Measurements from ENCODE around the gene KLHL21.
A peak's percentile ranks its signal among the peaks of the same experiment; 100 is the strongest.

Gene KLHL21

DNA sequence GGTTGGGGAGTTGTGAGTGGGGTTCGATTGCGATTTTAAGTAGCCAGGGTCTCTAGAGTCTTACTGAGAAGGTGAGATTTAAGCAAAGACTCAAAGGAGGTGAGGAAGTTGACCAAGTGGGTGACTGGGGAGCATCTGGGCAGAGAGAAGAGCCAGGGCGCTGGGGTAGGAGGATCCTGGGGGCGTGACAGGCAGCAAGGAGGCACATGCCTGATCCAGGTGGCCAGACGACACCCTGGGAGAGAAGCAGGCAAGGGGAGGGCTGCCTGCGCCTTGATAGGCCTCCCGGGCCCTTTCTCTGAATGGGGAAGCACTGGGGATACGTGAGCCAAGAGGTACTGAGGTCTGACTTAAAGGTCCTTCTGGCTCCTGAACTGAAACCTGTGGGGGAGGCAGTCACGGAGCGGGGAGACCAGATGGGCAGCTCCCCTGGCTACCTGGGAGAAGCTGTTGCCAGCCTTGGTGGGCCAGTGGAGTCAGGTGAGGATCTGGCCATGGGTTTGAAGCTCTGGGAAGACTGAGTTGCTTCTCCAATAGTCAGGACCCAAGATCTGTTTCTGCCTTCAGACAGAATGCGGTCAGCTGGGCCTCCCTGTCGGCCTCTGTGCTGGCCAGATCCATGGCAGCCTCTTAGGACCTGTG, 17.5 kb downstream of the KLHL21 start:
- no peaks in the 10 kb centered on the region for H3K9me3 Mint-ChIP-seq
- no peak overlapping the region for H3K4me3 Mint-ChIP-seq
- H3K4me1 Mint-ChIP-seq = peaks cover 59% of the 10 kb centered on the region
- ATAC-seq = no peak
- peaks cover 19% of the 10 kb centered on the region for H3K36me3 Mint-ChIP-seq
- no peaks in the 10 kb centered on the region for H3K27me3 Mint-ChIP-seq
- H3K27ac Mint-ChIP-seq = no peak overlapping the region

DNA sequence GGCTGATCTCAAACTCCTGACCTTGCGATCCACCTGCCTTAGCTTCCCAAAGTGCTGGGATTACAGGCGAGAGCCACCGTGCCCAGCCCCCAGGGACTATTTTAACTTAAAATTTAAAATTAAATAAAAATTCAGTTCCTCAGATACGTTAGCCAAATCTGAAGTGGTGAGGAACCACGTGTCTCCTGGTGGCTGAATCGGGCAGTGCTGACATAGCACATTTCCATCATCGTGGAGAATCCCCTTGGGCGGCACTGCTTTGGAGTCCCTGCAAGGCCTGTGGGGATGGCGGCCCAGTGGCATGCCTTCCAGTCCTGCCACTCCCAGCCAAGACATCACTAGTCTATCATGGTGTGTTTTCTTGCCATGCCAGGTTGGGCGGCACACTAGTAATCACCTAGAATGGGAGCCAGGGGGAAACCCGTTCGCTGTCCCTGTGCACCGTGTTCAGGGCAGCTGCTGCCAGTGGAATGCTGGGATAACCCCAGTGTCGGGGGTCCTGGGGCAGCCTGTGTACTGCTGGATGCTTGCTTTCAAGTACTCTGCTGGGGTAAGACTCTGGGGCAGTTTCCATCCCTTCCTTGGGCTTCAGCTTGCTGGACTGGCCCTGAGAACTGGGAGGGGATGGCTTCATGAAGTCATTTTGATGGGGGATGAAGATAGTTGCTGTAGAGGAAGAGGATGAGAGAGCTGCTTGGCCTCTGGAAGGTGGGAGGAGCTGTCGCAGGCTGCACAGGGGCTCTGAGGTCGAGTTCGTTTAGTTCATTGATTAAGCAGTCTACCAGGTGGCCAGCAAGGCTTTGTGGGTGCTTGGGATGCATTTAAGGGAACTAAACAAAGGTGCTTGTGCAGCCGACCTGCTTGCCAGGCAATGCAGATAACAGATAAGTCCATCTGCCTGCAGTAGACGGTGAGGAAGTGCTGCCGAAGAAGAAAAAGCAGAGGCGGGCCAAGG, 18.3 kb downstream of the KLHL21 start:
- no peak overlapping the region for H3K4me3 Mint-ChIP-seq
- ATAC-seq = no peak
- H3K27ac Mint-ChIP-seq = peak overlapping the region; percentile 53
- H3K4me1 Mint-ChIP-seq = peaks cover 59% of the 10 kb centered on the region
- no peaks in the 10 kb centered on the region for H3K9me3 Mint-ChIP-seq
- no peaks in the 10 kb centered on the region for H3K27me3 Mint-ChIP-seq
- H3K36me3 Mint-ChIP-seq = peaks cover 13% of the 10 kb centered on the region

DNA sequence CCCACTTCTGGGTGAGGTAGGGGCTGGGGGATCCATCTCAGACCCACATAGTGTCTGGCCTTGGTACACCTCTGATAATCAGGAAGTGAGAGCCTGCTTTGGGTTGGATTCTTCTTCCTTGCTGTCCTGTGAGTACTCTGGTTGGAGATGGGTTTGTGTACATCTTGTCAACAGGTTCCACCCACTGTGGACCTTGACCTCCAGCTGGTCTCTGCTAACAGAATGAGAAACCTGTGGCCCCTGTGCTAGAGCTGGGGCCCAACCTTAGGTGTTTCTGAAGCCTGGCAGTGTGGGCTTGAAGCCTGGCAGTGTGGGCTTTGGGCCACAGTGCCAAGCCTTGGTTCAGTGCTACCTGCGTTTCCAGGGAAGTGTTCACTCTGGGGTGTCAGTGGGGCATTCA, 20.3 kb downstream of the KLHL21 start:
- H3K4me1 Mint-ChIP-seq = peaks cover 58% of the 10 kb centered on the region
- peak overlapping the region; percentile 99 for H3K27ac Mint-ChIP-seq
- no peaks in the 10 kb centered on the region for H3K27me3 Mint-ChIP-seq
- no peaks in the 10 kb centered on the region for H3K9me3 Mint-ChIP-seq
- no peak overlapping the region for H3K4me3 Mint-ChIP-seq
- no peak for ATAC-seq
- H3K36me3 Mint-ChIP-seq = peaks cover 7% of the 10 kb centered on the region

DNA sequence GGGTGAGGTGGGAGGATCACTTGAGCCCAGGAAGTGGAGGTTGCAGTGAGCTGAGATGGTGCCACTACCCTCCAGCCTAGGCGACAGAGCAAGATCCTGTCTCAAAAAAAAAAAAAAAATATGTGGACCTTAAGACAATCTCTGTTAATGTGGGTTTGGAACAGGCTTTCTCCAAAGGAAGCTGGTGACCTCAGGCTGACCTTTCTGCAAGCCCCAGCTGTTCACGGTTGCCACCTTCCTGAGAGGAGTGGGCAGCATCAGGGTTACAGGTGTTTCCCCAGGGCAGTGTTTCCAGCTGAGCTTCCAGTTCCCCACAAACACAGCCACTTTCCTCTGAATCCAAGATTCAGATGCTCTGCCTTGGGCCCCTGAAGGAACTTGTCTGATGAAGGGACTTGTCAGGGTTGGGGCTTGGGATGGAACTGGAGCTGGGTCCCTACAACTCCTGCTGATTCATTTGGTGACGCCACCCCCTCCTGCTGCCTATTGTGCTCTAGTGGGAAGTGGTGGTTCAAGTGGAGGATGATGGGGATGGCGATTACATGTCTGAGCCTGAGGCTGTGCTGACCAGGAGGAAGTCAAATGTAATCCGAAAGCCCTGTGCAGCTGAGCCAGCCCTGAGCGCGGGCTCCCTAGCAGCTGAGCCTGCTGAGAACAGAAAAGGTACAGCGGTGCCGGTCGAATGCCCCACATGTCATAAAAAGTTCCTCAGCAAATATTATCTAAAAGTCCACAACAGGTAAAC, 20.9 kb downstream of the KLHL21 start:
- Mint-ChIP-seq H3K27me3 (no peaks in the 10 kb centered on the region), H3K4me1 (peaks cover 52% of the 10 kb centered on the region), H3K4me3 (peak overlapping the region; percentile 99), H3K27ac (peak overlapping the region; percentile 99), H3K36me3 (peaks cover 7% of the 10 kb centered on the region), H3K9me3 (no peaks in the 10 kb centered on the region)
- ATAC-seq = no peak

DNA sequence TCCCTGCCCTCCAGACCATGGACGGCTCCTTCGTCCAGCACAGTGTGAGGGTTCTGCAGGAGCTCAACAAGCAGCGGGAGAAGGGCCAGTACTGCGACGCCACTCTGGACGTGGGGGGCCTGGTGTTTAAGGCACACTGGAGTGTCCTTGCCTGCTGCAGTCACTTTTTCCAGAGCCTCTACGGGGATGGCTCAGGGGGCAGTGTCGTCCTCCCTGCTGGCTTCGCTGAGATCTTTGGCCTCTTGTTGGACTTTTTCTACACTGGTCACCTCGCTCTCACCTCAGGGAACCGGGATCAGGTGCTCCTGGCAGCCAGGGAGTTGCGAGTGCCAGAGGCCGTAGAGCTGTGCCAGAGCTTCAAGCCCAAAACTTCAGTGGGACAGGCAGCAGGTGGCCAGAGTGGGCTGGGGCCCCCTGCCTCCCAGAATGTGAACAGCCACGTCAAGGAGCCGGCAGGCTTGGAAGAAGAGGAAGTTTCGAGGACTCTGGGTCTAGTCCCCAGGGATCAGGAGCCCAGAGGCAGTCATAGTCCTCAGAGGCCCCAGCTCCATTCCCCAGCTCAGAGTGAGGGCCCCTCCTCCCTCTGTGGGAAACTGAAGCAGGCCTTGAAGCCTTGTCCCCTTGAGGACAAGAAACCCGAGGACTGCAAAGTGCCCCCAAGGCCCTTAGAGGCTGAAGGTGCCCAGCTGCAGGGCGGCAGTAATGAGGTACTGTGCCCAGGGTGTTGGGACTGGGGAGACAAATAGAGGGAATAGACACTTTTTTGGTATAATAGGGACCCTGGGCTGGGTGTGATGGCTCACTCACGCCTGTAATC, 21.9 kb downstream of the KLHL21 start:
- Mint-ChIP-seq H3K4me3 (peak overlapping the region; percentile 99), H3K27ac (peak overlapping the region; percentile 99), H3K27me3 (no peaks in the 10 kb centered on the region), H3K9me3 (no peaks in the 10 kb centered on the region), H3K36me3 (peaks cover 7% of the 10 kb centered on the region), H3K4me1 (peaks cover 50% of the 10 kb centered on the region)
- no peak for ATAC-seq

DNA sequence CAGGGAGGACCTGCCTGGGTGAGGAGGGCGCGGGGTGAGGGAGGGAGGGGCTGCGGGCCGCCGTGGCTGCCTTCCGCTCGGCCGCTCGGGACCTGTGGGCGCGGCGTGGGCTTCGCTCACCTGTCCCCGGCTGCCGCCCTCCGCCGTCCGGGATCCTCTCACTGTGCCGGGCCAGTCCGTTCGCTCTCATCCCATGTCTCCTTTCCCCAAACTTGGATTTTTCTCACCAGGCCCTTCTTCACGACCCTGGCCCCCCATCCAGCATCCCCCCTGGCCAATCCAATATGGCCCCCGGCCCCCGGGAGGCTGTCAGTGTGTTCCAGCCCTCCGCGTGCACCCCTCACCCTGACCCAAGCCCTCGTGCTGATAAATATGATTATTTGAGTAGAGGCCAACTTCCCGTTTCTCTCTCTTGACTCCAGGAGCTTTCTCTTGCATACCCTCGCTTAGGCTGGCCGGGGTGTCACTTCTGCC, 22.5 kb downstream of the KLHL21 start:
- Mint-ChIP-seq H3K4me3 (peak overlapping the region; percentile 99), H3K27ac (peak overlapping the region; percentile 99), H3K9me3 (no peaks in the 10 kb centered on the region), H3K36me3 (peaks cover 7% of the 10 kb centered on the region), H3K27me3 (no peaks in the 10 kb centered on the region), H3K4me1 (peaks cover 47% of the 10 kb centered on the region)
- peak; percentile 50 for ATAC-seq

DNA sequence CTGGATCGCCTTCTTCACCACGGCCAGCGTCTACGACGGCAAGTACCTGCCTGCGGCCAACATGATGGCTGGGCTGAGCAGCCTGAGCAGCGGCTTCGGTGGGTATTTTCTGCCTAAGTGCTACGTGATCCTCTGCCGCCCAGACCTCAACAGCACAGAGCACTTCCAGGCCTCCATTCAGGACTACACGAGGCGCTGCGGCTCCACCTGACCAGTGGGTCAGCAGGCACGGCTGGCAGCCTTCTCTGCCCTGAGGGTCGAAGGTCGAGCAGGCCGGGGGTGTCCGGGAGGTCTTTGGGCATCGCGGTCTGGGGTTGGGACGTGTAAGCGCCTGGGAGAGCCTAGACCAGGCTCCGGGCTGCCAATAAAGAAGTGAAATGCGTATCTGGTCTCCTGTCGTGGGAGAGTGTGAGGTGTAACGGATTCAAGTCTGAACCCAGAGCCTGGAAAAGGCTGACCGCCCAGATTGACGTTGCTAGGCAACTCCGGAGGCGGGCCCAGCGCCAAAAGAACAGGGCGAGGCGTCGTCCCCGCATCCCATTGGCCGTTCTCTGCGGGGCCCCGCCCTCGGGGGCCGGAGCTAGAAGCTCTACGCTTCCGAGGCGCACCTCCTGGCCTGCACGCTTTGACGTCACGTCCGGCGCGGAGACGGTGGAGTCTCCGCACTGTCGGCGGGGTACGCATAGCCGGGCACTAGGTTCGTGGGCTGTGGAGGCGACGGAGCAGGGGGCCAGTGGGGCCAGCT, 23.1 kb downstream of the KLHL21 start, which contains the start of gene ZBTB48:
ZBTB48 (plus strand) TSS at position 621 of the 745 bp plus-strand sequence. CDS start 616 bp downstream, outside the sequence.
- peaks cover 41% of the 10 kb centered on the region for H3K4me1 Mint-ChIP-seq
- peaks cover 4% of the 10 kb centered on the region for H3K36me3 Mint-ChIP-seq
- no peaks in the 10 kb centered on the region for H3K9me3 Mint-ChIP-seq
- no peaks in the 10 kb centered on the region for H3K27me3 Mint-ChIP-seq
- peak within 1 kb of the TSS; percentile 99 for H3K4me3 Mint-ChIP-seq
- peak; percentile 99 for ATAC-seq
- peak within 1 kb of the TSS; percentile 99 for H3K27ac Mint-ChIP-seq

DNA sequence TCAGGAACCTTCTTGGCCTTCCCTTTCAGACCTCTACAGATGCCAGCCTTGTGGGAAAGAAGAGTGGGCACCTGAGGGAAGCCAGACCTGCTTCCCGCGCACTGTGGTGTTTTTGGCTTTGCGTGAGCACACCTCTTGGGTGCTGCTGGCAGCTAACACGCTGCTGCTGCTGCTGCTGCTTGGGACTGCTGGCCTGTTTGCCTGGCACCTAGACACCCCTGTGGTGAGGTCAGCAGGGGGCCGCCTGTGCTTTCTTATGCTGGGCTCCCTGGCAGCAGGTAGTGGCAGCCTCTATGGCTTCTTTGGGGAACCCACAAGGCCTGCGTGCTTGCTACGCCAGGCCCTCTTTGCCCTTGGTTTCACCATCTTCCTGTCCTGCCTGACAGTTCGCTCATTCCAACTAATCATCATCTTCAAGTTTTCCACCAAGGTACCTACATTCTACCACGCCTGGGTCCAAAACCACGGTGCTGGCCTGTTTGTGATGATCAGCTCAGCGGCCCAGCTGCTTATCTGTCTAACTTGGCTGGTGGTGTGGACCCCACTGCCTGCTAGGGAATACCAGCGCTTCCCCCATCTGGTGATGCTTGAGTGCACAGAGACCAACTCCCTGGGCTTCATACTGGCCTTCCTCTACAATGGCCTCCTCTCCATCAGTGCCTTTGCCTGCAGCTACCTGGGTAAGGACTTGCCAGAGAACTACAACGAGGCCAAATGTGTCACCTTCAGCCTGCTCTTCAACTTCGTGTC, 23.9 kb downstream of the KLHL21 start:
- H3K4me3 Mint-ChIP-seq = peak overlapping the region; percentile 99
- H3K4me1 Mint-ChIP-seq = peaks cover 38% of the 10 kb centered on the region
- no peaks in the 10 kb centered on the region for H3K36me3 Mint-ChIP-seq
- H3K27ac Mint-ChIP-seq = peak overlapping the region; percentile 99
- H3K27me3 Mint-ChIP-seq = no peaks in the 10 kb centered on the region
- no peaks in the 10 kb centered on the region for H3K9me3 Mint-ChIP-seq
- no peak for ATAC-seq

DNA sequence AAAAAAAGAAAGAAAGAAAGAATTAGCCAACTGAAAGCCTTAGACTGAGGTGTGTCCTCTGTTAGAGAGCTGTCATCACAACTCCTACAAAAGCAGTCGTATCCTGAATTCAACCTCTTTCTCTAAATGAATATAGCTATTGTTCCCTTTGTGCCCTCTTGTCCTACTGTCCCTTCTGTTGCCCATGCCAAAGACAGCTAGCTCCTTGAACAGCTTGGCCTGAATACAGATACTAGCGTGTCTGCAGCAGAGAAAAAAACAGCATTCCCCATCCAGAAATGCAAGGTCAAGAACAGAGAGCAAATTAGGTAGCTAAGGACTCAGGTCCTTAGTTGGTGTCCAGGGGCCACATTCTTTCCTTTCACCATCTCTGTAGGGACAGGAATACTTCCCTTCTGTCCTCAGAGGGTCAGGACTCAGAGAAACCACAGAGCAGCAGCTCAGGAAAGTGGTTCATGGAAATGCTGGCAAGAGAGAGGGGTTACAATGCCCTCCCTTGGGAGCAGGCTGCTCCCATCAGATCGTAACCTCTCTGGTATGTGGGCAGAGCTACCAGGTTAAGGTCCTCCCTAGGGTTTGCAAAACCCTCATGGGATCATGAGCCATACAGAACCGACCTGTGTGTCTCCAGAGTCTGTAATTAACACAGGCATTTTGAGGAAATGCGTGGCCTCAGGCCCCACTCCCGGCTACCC, 24.7 kb downstream of the KLHL21 start:
- Mint-ChIP-seq H3K27ac (peak overlapping the region; percentile 99), H3K4me1 (peaks cover 37% of the 10 kb centered on the region), H3K36me3 (no peaks in the 10 kb centered on the region), H3K9me3 (no peaks in the 10 kb centered on the region), H3K4me3 (no peak overlapping the region), H3K27me3 (peaks cover 2% of the 10 kb centered on the region)
- ATAC-seq = no peak

DNA sequence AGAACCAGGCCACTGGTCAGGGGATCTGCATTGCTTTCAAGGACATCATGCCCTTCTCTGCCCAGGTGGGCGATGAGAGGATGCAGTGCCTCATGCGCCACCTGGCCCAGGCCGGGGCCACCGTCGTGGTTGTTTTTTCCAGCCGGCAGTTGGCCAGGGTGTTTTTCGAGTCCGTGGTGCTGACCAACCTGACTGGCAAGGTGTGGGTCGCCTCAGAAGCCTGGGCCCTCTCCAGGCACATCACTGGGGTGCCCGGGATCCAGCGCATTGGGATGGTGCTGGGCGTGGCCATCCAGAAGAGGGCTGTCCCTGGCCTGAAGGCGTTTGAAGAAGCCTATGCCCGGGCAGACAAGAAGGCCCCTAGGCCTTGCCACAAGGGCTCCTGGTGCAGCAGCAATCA, 27.9 kb downstream of the KLHL21 start:
- H3K27ac Mint-ChIP-seq = no peak overlapping the region
- no peaks in the 10 kb centered on the region for H3K36me3 Mint-ChIP-seq
- peaks cover 16% of the 10 kb centered on the region for H3K4me1 Mint-ChIP-seq
- peaks cover 15% of the 10 kb centered on the region for H3K27me3 Mint-ChIP-seq
- ATAC-seq = no peak
- no peak overlapping the region for H3K4me3 Mint-ChIP-seq
- peaks cover 5% of the 10 kb centered on the region for H3K9me3 Mint-ChIP-seq

DNA sequence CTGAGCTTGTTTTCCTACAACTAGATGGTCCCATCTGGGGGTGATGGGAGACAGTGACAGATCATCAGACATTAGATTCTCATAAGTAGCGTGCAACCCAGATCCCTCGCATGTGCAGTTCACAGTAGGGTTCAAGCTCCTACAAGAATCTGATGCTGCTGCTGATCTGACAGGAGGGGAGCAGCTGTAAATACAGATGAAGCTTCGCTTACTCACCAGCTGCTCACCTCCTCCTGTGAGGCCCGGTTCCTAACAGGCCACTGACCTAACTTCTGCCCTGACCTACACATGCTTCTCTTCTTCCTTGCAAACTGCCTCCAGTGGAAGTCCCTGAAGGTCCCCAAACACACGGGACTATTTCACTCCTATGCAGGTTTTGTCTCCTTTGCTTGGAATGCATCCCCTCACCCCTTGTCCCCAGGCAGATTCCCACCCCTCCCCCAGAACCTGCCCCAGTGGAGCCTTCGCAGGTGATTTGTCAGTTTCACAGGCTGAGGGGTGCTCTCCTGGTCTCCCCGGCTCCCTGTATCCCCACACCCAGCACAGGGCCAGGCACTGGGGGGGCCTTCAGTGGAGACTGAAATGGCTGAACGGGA, 28.5 kb downstream of the KLHL21 start:
- peaks cover 5% of the 10 kb centered on the region for H3K9me3 Mint-ChIP-seq
- no peaks in the 10 kb centered on the region for H3K36me3 Mint-ChIP-seq
- peaks cover 10% of the 10 kb centered on the region for H3K4me1 Mint-ChIP-seq
- H3K4me3 Mint-ChIP-seq = no peak overlapping the region
- peaks cover 15% of the 10 kb centered on the region for H3K27me3 Mint-ChIP-seq
- no peak for ATAC-seq
- no peak overlapping the region for H3K27ac Mint-ChIP-seq

DNA sequence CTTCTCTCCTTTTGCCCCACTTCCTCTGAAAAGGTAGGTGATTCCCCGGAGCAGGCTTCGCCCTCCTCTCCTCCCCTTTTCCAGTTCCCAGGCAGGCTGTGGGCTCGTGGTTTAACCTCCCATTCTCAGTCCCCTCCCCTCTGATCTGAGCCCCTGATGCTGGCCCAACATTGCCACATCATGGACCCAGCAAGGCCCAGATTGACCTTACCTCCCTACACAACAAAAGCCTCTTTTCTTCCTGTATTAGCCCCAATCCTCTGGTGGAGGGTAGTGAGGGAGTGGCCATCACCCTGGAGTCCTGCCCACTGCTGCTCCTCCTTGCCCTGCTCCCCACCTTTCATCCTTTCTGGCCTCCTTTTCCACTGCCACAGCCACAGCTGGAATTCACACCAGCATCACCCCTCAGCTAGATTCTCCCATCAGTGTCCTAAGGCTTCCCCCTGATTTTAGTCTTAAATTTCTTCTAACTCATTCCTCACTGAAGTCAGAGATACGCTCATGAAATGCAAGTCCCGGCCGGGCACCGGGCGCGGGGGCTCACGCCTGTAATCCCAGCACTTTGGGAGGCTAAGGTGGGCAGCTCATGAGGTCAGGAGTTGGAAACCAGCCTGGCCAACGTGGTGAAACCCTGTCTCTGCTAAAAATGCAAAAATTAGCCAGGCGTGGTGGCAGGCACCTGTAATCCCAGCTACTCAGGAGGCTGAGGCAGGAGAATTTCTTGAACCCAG, 29.9 kb downstream of the KLHL21 start:
- no peak overlapping the region for H3K4me3 Mint-ChIP-seq
- H3K27me3 Mint-ChIP-seq = peaks cover 15% of the 10 kb centered on the region
- no peak overlapping the region for H3K27ac Mint-ChIP-seq
- peaks cover 6% of the 10 kb centered on the region for H3K4me1 Mint-ChIP-seq
- H3K9me3 Mint-ChIP-seq = peaks cover 5% of the 10 kb centered on the region
- ATAC-seq = no peak
- no peaks in the 10 kb centered on the region for H3K36me3 Mint-ChIP-seq
